ENCODE results near the gene IL1RAPL2.

The IL1RAPL2 gene

DNA sequence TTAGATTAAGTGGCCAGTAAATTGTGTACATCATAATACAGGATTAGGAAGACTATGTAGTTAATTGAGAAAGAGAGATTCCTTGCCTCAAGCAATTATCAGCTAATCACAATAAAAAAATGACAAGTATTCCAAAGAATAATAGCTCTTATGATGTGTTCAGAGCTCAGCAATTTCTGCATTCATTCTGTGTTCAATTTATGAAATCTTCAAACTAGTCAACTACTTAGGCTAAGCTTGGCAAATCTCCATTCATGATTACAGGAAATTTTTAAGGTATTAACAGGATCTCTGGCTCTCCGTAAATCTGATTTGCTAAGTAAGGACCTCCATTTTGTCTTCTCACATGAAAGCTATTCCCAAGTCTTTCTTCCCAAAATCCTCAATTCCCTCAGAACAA is 911.4 kb downstream of the IL1RAPL2 start:
- no peak for DNase-seq

DNA sequence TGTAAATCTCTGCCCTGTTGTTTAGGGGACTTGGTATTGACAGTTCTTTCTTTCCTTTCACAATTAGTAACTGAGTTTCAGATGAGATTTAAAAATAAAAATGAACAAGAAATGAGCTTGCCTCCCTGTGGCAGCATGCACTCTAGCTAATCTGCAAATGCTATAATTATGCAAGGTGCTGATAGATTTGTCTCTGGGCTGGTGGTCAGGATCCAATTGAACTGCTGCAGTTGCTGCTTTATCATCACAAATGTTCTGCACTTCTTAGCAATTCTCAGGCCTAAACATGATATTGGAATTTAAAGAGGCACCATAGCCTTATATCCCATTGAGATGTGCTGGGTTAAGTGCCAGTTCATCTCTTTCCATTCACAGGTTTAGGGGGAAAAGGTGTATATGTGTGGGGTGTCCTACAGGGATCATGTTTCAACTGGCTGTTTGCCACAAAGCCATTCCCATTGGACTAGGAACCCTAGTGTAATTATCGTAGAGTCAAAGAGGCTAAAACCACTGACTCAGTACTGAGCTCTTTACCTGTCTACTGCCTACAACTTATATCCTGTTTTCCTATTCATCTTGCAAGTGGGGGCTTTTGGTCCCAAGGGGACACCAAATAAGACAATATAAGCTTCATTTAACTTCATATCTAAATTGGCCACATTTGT is 914.8 kb downstream of the IL1RAPL2 start:
- DNase-seq: no peak

DNA sequence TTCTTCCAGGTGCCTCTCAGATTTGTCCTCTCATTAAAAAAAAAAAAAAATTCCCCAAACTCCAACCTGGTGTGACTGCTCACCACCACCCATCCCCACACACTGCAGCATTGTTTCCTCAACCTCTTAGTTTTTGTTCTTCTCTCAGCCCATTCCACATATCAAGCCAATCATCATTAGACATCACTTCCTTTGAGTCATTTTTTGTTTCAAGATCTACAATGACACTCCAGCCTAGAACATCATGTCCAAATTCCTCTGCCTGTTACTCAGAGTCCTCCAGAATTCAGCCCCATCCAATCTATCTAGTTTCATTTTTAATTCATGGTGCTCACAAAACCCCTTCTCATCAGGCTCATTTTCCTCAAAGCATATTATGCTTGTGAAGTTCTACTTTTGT is 917.0 kb downstream of the IL1RAPL2 start:
- DNase-seq: no peak

DNA sequence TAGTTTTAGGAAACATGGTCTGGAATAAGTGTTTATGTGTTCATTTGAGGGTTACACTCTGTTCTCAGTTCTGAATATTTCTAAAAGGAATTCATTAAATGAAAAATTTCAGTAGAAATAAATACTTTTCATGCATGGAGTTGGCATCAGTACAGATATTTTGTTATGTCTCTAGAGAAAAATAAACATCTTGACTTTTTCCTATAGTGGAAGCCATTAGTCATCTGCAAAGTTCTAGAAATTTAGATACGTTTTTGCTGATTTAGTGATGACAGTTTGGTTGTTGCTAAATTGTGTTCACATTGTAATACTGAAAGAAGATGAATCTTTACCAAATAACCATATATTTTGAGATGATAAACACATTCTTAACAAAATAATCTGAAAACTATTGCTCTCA is 922.7 kb downstream of the IL1RAPL2 start:
- no peak for DNase-seq

DNA sequence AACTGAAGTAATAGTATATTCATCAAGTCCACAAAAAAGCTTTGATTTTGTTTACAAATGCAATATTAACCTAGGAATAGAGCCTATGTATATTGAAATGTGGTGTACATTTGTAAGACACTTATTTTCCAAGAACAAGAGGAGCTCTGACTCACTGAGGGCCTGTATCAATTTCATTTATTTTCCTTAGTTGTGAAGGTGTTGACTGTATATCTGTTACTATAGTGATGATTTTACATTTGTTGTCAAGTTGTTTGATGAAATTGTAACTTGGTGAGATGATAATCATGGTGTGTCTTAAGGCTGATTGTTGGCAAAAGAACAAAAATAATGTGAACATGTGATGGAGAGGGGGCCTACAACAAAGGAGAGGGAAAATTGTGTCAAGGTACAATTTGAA is 929.4 kb downstream of the IL1RAPL2 start:
- no peak for DNase-seq

DNA sequence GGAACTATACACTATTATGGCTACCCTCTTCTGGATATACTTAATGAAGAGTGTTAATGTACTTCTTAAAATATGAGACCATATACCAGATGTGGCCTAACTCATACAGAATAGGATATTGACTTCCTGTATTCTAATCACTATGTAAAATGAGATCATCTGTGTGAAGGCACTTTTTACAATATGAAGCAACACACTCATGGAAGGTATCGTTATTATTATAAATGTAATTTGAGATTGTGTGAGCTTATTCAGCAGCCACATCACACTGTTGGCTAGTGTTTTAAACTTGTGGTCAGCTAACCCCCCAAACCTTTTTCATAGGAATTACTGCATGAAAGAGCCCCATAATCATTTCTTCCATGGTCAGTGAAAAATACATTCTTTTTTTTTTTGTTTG is 936.3 kb downstream of the IL1RAPL2 start:
- DNase-seq: no peak

DNA sequence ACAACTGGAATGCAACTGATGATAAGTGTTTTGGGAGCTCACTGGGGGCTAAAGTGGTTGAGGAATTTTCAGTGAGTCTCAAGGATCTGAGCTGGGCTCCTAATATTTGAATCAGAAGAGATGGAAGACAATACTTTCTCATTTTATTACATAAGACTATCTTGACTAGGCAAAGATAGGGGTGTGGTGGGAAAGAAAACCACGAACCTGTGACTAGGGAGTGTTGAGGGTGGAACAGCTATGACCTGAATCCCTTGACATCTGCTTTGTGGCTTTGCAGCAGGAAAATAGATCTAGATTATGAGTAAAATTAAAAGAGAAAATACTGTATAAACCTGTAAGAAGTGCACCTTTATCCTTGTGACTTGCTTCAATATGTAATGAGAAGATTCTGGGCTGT is 949.6 kb downstream of the IL1RAPL2 start:
- no peak for DNase-seq

DNA sequence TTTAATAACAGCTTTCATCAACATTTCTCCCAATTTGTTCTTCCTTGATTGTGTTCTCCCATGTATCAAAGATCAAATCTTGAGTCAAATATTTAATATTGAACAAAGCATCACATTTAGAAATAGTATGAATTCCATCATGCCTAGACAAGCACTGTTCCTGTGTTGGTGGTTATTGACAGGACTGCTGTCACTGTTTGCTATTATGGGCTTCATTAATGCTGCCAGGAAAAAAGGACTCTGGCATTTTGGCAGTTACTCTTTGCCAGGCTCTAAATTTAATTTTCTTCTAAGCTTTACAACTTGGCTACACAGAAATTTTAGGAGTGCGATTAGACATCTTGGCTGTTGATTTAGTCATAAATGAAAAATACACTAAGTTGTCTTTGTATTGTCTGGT is 960.4 kb downstream of the IL1RAPL2 start:
- DNase-seq: no peak

DNA sequence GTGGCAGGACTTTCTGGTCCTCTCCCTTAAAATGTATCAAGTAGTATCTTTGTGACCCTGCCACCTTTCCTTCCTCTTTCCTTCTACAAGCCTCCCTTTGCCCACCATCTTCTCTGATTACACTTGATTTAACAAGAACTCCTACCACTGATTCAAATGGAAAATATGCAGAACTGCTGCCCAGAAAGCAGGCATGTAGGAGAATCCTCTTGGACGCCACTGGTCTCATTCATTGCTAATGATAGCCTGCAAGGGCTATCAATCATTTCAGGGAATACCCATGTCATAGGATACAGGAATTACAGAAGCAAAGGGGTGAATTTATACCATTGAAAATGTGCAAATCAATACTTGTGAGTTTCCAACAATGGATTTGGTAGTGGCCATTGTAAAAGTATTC is 961.8 kb downstream of the IL1RAPL2 start:
- DNase-seq: no peak

DNA sequence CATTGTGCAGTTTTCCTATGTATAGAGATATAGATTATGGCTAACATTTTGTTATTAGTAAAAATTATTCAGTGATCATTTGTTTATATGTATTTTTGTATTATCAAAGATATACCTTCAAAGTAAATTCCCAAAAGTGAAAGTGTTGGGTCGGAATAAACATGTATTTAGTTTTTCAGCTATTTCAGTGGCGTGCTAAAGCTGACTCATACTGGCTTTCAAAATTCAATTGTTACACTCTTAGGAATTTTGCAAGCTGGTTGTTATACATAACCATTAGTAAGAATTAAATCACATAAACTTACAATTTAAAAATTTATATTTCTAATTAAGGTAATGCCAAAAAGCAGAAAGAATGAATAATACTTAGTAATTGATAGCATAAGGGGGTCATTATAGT is 968.0 kb downstream of the IL1RAPL2 start:
- DNase-seq: no peak

DNA sequence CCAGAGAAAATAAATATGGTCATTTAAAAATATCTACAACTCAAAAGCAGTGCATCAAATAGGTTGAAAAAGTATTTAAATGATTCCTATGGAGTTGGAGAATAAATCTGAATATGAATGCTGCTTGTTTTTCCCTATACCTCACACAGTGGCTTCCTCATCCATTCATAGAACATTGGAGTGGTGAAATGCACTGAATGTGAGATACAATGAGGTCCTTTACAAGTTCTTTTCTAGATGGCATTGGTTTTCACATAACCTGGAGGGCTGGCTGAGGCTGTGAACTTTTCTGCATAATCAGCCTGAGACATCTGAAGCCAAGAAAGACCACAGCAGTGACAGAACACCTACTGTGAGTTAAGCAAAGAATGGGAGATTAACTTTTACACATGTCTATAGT is 977.3 kb downstream of the IL1RAPL2 start:
- no peak for DNase-seq

DNA sequence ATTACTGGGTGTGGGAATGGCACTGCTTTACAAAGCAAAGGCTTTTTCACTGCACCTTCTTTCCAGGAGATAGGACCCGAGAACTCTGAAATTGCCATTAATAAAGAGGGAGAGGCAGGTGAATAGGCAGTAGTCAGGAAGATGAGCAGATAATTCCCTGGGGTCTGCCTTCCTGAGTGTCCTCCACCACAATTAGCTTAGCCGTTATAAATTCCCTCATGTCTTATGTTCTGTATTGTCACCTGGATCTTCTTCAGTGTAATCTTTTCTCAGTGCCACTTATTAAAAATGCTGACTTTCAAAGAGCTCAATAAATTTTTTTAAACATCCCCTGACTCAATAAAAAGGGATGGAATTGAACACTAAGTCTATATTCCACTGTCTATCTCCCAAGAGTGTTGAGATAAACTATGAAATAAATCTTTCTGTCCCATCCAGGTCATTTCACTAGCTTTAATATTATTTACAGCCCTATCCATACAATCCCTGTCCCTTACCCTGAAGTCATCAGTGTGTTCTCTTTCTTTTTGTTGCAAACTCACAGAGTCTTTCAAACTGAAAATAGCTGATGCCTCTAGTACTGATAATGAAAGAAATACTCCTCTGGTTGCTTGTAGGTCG is 984.2 kb downstream of the IL1RAPL2 start:
- DNase-seq: no peak

DNA sequence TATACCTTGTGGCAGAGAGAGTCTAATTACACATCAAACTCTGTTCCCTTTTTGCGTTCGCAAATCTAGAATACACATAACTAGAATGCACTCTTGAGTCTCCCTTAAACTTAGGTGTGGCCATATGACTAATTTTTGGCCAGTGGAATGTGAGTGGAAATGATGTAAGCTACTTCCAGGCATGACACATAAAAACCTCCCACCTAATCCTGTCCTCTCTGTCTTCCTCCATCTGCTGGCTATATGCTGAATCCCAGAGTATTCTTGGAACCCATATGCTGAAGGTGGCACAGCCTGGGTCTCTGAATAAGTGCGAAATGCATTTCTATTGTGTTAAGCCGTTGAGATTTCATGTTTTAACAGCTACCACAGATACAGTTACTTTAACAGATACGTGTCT is 986.4 kb downstream of the IL1RAPL2 start:
- no peak for DNase-seq

DNA sequence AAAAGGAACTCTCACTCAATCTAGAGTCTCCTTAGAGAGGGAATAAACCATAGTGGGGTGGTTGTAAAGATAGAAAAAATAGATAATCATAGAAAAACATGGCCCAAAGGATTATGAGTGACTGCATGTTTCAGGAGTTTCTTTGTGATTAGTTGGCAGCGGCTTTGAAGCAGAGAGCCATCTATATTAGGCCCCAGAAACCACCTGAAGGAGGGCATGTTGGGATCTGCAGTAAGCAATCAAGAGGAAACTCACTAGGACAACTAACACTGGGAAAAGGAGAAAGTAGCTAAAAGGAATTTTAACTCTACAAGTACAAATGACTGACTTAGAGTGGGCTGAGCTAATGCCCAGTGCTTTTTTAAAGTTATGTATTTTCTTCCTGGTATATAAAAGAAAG is 987.1 kb downstream of the IL1RAPL2 start:
- no peak for DNase-seq

DNA sequence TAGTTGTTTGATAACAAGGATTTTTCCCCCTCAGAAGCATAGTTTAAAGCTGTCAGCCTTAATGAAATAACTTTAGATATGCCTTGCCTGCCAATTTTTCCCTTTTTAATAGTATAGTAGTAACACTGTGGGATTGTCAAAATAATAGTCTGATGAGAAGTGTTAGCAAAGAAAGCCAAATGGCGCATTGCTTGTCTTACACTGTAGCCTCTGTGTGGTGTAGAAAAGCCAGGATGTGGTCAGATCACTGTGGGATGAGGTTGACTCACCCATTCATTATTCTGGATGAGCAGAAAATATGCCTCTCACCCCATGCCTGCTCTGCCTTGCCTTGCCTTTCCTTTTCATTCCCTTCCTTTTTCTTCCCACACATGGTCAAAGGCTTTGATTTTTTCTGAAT is 998.5 kb downstream of the IL1RAPL2 start:
- DNase-seq: no peak

DNA sequence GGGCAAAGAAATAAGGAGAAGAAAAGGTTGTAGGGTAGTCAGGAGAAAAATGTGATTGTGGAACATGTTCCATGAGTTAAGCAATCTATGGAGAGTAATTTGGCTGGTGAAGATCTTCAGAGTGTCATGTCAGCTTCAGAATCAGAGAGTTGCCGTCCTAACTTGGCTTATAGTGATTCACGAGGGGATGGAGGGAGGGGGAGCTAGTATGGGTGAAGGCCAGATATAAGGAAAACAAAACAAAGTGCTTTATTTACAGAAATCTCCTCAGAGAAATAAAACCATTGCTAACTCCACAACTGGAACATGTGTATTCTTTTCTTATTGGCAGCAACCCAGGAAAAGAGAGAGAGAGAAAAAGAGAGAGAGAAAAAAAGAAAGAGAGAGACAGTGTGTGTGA is 999.9 kb downstream of the IL1RAPL2 start:
- DNase-seq: no peak

DNA sequence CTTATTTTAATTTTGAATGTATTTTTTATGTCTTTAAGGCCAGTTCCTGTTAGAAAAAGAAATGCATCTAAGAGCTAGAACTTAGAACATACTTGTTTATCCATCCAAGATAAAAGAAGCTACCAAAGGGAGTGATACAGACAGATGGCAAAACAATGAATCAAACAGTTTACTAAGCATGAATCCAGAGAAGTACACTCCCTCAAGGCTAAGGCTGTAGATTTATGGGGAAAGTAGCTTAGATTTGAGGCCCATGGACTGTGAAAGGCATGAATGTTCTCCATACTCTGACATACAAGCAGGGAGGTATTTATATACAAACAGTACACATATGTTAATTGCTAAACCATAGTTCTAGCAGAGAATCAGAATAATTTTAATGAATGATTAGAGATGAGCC is 1001.1 kb downstream of the IL1RAPL2 start:
- DNase-seq: no peak

DNA sequence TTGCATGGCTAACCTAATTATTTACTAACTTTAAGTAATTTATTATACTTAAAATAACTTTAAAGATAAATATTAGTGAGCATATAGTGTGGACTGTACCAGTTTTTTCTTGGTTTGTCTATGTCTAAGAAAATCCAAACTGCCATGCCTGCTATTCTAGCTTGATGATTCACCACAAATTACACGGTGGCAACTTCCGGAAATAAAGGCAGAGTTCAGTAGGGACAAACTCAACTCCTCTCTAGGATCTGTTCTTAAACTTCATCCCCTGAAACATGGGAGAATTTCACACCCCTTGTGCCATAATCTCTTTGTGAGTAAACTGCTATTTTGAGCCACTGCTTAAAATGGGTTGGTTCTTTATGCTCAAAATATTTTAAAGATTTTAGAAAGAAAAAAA is 1042.7 kb downstream of the IL1RAPL2 start:
- no peak for DNase-seq

DNA sequence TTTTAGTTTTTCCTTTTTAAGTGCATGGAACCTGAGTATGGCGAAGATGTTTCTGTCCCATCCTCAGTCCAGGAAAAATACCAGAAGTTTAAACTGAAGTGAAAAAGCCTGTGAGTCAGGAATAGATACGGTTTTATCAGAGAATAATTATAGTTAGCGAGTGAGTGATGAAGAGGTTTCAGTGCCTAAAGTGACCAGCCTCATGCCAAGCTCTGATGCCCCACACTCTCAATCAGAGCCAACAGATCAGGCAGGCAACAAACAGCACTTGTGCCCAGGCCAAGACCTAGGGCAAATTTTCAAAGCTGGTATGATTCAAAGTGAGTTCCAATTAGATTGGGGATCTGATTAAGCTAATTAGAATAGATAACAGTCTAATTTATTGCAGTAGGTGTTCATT is 1043.5 kb downstream of the IL1RAPL2 start:
- no peak for DNase-seq

DNA sequence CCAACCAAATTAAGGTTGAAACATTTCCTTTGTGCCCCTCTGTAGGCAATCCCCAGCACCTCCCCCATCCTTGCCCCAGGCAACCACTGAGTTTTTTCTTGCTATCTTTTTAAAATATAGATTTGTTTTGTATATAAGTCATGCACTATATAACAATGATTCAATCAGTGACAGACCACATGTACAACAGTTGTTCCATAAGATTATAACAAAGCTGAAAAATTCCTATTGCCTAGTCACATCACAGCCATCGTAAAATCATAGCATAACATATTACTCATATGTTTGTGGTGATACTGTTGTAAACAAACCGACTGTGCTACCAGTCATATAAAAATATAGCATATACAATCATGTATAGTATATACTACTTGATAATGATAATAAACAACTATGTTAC is 1044.4 kb downstream of the IL1RAPL2 start:
- DNase-seq: no peak

DNA sequence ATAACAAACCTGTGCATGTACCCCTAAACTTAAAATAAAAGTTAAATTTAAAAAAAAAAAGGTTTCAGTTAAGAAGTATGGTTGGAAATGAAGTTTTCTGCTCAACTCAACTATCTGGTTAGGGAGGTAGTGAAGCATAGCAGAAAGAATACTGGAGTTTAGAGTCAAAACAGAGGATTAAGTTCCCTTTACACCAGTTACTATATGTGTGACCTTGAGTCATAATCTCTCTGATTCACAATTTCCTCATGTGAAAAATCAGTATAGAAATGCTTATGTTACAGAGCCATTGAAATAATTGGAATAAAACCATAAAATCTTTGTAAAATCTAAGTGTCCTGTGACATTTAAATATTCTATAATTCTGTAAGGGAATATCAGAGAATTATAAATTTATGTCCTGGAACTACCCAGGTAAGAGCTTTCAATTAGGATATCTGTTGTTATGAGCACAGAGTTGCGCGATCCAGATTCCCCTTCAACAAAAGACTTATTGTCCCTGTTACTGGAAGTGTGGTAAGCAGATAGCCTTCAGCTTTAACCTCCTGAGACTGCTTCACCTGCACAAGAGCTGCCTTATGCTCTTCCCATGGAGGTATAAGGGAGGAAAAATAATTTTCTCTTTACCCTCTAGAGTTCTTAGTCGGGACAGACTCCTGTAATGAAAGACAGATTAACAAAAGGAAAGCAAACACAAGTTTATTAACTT is 1052.5 kb downstream of the IL1RAPL2 start:
- no peak for DNase-seq

DNA sequence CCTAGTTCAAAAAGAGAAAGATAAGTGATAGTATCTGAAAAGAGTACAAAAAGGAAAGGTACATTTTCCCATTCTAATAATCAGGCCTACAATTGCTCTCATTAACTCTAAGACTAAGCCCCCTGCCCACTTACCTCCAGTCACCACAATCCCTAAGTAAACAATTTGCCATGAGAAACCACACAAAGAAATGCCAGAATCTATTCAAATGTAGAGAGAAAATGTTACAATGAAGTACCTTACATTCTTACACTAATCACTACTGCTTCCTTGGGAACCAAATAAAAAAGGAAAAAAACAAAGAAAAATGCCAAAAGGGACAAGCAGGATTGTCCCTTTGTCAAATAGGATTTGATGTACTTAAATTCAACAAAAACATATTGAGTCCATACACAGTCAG is 1068.2 kb downstream of the IL1RAPL2 start:
- no peak for DNase-seq

DNA sequence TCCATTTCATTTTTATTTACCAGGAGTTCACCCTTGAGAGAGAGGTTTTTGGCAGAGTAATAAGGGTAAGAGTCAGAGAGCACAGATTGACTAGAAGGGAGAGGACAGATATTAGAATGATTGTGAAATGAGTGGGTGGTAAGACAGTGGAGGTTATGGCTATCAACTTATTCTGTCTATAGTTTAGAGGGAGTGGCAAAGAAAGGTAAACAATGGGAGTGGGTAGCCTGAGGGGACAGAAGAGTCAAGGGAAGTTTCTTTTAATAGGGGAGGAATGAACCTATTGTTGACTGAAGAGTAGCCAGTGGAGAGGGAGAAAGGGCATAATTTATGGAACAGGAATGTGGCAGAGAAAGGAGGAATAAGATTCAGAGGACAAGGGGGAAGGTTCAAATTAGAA is 1069.8 kb downstream of the IL1RAPL2 start:
- DNase-seq: no peak

DNA sequence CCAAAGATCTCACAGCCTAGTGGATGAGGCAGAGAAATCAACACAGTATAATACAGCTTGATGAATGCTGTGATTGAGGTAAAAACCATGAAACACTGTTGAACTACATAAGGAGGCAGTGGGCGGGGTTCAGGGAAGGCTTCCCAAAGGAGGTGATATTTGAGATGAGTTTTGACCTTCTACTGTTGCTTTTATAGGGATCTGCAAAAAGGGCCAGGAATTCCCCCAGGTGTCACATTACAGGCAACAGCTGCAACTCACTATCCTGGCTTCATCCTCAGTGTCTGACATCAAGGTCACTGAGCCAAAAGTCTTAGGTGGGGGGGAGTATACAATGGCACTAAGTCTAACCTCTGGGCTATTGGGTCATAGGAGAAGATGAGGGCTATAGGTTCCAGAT is 1070.7 kb downstream of the IL1RAPL2 start:
- DNase-seq: no peak

Data from NCI-H1436 treated with DMSO at 0.1 percent for 48 hours (cell line).